GM18526 (cell line): ENCODE measurements around the gene FANCG.

Source experiments
- POLR2A ChIP-seq: IDR thresholded peaks from 3 replicates; pipeline ENCODE4 v1.6.1; 2011; ENCODE audit not compliant: insufficient read length; ENCODE audit errors: extremely low read depth

FANCG gene

DNA sequence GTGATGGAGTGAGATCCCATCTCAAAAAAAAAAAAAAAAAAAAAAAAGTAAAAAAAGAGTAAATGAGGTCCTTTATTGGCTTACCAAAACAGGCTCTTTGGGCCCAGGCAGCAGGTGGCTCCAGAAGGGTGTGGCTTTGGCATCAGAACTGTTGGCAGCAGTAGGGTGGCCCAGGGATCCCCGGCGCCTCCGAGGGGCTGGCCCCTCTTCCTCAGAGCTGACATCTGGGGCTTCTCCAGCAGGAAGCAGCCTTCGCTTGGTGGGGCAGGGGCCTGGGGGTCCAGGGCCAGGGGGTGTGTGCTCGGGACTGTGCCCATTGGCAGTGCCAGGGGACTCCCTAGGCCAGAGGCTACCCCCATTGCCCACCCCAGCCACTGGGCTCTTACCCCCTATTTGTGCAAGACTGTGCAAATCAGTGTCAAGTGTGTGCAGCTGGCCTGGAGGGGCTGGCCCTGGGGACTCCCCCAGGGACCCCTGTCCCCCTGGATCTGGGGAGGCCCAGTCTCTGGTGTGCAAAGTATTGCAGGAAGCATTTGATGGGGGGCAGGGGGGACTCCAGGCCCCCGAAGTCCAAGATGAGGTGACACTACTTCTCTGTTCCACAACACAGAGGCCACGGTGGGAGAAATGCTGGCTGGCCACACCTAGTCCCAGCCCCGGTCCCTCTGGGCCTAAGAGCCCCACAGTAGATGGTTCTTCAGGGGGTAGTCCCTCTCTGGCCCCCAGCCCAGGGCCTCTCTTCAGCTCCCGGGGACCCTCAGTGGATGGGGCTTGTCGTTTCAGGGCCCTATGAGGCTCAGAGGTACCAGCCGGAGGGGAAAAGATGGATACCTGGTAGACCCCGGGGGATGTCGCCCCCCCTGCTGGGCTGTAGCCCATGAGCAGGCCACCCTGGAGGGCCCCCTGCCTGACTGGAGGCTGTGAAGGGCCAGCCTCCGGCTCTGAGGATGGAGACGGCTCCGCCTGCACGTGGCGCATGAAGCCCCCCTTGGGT, 27.9 kb upstream of the FANCG start:
- TF ChIP-seq POLR2A, result no peak

DNA sequence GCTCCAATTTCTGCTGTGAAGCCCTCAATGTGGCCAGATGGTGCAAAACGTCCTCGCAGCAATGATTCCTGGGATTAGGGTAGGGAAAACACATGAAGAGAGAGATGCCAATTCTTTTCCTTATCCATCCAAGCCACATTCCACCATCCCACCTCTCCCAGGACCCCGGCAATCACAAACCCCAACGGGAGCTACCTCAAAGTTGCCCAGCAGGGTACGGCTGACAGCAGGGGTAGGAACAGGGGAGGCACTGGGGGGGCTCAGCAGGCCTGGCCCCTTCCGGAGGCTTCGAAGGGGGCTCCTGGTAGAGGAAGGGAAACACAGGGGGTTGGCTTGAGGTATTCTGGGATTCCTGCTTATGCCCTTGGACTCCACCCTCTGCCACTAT, 26.6 kb upstream of the FANCG start:
- no peak for TF ChIP-seq POLR2A

DNA sequence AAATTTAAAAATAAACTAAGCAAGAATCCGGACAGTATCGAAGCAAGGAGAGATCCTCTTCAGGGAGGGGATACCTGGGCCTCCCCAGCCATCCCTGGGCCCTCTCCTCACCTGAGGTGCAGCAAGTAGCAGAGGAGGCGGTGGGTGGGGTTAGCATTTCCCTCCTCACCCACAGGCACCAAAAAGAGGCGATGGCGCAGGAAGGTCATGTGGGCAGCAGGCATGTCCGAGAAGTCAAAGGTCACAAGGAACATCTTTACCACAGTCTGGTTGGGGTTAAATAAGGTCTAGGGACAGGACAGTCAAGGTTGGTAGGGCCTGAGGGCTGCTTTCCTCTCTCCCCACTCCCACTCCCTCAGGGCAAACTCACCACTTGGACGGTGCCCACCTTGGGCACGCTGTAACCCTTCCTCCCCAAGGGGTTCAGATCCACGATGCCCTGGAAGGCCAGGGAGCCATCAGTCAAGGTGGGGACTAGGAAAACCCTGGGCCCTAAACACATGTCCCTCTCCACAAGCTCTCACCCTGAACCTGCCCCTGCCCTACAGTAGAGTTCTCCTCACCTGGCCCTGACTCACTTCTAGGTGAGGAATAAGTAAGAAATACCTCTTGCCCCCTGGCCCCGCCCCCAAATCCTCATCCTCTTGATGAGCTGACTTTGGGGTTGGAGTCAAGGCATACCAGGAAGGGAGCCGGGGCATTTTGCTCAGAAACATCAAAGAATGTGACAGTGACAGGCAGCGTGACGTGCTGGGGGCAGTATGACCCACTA, 26.0 kb upstream of the FANCG start:
- TF ChIP-seq POLR2A, result no peak

DNA sequence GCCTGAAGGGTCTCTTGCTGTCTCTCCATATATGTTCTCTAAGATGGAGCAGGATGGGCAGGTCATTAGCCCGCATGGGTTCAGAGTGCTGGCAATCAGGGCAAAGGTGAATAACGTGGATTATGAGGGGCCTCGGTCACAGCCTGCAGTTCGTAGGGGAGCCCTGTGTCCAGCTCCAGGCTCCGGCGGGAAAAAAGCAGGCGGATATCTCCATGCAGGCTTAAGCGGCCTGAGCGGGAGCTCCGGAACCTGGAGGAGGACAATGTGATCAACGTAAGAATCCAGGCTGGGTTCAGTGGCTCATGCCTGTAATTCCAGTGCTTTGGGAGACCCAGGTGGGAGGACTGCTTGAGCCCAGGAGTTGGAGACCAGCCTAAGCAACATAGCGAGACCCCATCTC, 25.4 kb upstream of the FANCG start:
- TF ChIP-seq POLR2A, result no peak

DNA sequence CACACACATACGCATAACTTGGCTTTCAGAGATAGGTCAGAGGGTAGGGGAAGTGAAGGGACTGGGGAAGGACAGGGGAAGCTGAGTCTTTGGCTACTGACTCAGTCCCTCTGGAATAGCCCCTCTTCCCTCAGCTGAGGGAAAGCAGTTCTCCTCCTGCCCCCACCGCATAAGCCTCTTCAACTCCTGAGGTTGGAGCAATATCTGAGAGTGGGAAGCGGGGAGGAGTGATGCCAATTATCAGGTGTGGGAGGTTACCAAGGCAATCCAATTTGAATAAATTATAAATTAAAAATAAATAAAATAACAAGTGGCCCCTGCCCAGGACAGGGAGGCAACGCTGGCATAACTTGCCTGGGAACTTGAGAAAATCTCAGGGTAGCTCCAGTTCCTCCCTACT, 24.8 kb upstream of the FANCG start:
- TF ChIP-seq POLR2A, result no peak

DNA sequence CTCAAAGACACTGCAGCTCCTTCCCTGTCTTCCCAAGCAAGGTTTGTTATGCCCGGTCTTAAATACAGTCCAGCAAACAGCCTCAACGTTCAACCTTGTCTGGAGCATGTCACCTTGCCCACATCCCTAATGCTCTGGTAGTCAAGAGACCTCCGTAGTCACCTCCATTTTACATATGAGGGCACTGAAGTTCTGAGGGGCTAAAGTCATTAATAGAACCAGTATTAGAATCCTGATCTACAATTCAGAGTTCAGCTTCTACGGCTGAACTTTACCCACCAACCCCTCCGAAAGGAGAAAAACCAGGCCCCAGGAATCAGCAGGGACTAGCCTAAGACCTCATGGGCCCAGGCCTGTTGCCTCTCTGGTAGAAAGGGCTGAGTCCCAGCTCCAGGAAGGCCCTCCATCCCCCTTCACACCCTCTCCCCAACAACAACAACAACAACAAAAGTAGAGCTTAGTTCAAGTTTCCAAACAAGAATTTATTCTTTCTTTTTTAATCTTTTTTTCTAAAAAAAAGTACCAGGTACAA, 24.0 kb upstream of the FANCG start:
- no peak for TF ChIP-seq POLR2A

DNA sequence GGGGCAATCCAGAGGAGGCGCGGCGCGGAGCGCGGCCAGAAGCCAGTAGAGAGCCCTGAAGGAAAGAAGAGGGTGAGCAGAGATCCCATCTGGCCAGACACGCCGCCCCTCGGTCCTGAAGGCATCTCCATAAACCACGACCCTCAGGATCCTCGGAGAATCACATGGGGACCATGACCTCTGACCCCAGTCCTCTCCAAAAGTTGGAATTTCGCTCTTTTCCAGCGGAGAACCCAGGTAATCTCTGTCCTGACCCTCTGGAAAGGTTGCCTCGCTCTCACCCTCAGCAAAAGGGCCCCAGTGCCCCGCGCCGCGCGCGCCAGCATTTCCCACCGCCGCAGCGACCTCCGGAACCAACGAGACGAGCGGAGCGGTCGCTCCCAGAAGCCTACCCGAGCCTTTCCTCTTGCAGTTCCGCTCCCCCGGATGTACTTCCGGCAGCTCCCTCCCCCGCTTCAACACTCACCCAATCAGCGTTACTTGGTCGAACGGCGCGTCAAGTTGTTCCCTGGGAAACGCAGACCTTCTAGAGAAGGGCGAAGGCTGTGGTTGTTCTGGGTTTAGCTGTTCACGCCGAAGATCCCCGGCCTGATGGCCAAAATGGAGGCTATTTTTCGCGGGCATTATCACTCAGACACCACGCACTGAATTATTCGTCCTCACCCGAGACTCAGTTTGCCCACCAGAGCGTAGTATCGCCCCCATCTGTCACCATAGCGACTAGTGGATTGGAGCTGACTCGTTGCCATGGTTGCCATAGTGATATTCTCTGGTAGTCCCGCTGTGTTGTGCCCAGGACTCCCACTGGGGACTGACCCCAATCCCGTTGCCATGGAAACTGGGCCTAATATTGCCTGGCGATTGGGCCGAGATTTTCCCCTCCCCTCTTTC, 23.3 kb upstream of the FANCG start, which contains the start of gene STOML2:
TSS of gene STOML2 (minus strand) at position 363 of the 891 bp plus-strand sequence. CDS start at position 326, 37 bp downstream.
- TF ChIP-seq POLR2A, result peak; percentile 84

DNA sequence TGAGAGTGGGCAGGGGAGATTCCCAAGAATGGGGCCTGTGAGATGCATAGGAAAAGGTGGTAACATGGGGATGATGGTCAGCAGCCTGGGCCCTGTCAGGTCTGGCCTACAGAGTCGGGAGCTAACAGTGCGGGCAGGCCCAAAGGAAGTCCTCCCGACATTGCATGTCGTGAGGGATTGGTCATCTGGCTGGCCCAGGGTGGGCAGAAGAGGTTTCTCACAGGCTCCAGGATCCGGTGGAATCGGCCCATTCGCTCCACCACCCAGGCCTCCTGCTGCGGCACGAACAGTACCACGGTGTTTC, 22.7 kb upstream of the FANCG start:
- TF ChIP-seq POLR2A, result no peak

DNA sequence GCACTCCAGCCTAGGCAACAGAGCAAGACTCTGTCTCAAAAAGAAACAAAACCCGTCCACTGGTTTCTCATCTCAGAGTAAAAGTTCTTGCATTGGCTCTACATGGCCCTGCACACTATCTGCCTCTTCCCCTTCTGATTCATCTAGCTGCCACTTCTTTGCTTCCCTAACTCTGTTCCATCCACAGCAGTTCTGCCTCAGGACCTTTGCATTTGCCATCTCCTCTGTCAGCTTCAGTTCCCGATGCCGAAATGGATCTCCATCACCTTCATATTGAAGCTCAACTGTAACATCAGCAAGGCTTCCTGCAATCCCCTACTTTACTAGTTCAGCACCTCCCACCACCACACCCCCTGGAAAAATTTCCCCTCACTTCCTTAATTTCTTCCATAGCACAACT, 17.8 kb upstream of the FANCG start:
- no peak for TF ChIP-seq POLR2A

DNA sequence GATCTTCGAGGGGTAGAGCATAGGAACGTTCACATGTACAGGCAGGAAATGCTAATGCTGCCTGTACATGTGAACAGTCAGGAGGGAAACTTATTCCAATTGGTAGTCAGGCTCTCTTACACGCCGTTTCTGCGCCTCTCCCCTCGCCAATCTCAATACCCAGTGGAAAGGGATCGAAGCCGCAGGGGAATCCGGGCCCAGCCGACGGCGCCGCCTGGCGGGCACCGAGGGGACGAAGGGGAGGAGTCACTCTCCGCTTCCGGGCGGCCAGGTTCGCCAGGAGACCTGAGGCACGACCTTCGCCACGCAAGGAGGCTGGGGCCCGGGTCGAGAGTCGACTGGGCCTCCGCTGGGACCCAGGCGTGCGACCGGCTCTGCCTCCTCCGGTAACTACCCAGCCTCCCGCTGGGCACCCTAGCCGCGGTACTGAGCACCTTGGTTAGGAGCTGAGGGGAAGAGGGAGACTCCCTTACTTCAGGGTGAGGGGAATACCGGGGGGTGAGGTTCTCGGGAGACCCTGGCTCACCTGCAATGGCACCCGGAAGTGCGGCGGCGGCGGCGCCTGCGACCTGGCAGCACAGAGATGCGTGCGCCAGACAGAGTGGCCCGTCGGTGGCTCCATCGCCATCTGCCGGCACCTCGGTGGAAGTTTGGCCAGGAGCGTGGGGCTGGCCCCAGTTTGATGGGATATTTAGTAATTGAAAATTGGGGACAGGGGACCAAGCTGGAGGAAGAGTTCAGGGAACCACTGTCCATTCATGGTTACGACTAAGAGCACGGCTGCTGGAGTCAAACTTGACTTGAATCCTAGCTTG, 16.5 kb upstream of the FANCG start, which contains the start of gene PIGO:
TSS of gene PIGO (minus strand) at position 557 of the 815 bp plus-strand sequence. CDS start 1,026 bp downstream, outside the sequence.
- peak; percentile 86 for TF ChIP-seq POLR2A

DNA sequence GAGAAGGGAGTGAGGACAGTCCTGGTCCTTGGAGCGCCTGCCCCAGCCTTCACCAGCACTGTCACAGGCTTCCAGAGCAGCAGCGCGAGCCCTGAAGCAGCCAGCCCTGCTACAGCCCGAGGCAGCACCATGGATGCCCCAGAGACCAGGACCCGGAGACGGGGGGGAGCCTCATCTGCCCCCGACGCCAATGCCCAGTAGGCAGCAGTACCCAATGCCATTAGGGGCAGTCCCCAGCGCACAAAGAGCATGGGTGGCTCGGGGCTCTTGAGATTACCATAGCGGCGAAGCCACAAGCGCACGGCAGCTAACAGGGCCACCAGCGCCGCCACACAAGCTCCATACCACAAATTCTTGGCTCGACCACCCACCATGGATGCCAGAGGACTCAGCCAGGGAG, 11.8 kb upstream of the FANCG start:
- no peak for TF ChIP-seq POLR2A

DNA sequence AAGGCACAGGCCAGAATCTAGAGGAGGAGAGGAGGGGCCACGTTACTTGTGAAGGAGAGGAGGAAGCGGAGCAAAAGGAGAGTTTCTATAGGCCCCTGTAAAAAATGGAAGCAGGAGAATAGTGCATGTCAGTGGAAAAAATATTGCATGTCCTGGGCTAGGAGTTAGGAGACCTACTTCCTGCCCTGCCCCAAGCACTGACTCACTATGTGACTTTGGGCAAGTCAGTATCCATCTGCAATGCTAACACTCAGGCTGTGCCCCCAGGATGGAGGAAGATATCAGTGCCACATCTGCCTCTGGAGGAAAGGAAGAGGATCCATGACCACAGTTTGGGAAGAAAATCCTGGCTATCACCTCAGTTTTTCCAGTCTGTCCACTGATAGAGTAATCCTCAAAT, 9.7 kb upstream of the FANCG start:
- TF ChIP-seq POLR2A, result no peak

DNA sequence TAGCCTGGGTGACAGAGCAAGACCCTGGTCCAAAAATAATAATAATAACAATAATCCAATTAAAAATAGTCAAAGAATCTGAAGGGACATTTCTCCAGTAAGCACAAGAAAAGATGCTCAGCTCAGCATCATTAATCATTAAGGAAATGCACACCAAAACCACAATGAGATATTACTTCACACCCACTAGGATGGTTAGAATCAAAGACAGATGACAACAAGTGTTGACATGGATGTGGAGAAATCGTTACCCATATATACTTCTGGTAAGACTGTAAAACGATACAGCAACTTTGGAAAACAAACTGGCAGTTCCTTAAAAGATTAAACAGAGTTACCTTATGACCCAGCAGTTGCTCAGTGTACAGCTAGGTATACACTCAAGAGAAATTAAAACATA, 5.3 kb upstream of the FANCG start:
- no peak for TF ChIP-seq POLR2A

DNA sequence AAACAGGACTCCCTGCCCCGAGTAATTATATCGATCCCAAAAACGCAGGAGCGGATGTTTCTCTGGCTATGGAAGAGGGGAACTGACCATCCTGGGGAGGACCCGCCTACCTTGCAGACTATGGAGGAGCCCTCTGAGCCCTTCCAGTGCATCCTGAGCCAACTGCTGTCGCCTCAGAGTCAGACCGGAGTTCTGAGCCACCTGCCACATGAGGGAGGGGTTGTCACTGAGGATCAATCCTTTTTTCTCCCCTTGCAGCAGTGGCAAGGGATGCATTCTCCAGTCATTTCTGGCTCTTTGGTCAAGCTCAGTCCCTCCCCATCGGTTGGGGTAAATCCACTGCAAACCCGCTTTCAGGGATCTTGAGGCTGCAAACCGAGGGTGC, 709 bp downstream of the FANCG start:
- no peak for TF ChIP-seq POLR2A
